OCI-LY7 (cell line): ENCODE results near the gene SNRNP35. TPM values are rescaled to one million over a fixed set of nuclear protein-coding genes. Genes with fewer than 3 reads are reported as not detected.
"Not testable (repeated sequence)": the region's sequence is repeated elsewhere in the genome, so short reads cannot be mapped to it uniquely, and the experiment has no call there.

Source experiments
- BruUV-seq: library from RNA; stranded (reverse); fragments of 400-500 nt; replicated peaks from 2 replicates; lab custom pipeline; 2021; lab: Mats Ljungman, UMichigan
- CTCF ChIA-PET: fragments of 300-600 bp; sonication (Branson Sonifier 250); formaldehyde crosslinking; loops from one replicate; lab custom pipeline; 2022; ENCODE audit warnings: antibody characterized with exemption; ENCODE audit not compliant: unreplicated experiment; lab: Charles Lee
- POLR2A ChIA-PET: fragments of 300-600 bp; sonication (Branson Sonifier 250); formaldehyde crosslinking; loops from one replicate; lab custom pipeline; 2022; ENCODE audit warnings: antibody characterized with exemption; lab: Charles Lee
- DNase-seq: peaks from one replicate; pipeline ENCODE4 v3.0.0-alpha.2; 2015; ENCODE audit warnings: low spot score
- H2AFZ ChIP-seq: fragments of 200-600 bp; sonication (generic), shearing (Covaris generic); 2 replicates; pipeline ENCODE4 v1.6.1; 2014; ENCODE audit warnings: mild to moderate bottlenecking, antibody characterized with exemption, low read length, moderate library complexity
- H3K27ac ChIP-seq: fragments of 200-600 bp; sonication (generic); 2 replicates; pipeline ENCODE4 v1.5.1; 2014; ENCODE audit warnings: mixed run types, low read depth, mild to moderate bottlenecking, moderate library complexity, low read length, inconsistent platforms; ENCODE audit not compliant: poor library complexity, severe bottlenecking
- H3K36me3 ChIP-seq: fragments of 200-600 bp; sonication (generic); 2 replicates; pipeline ENCODE4 v1.6.1; 2014; ENCODE audit warnings: mild to moderate bottlenecking, antibody characterized with exemption, low read length, moderate library complexity, mixed read lengths; ENCODE audit not compliant: insufficient read depth
- H3K4me1 ChIP-seq: fragments of 200-600 bp; sonication (generic); 2 replicates; pipeline ENCODE4 v1.5.1; 2014; ENCODE audit warnings: mild to moderate bottlenecking, low read length; ENCODE audit not compliant: insufficient read depth, poor library complexity, severe bottlenecking
- H3K4me2 ChIP-seq: fragments of 200-600 bp; sonication (generic); 2 replicates; pipeline ENCODE4 v1.6.1; 2014; ENCODE audit warnings: mild to moderate bottlenecking, low read length
- H3K4me3 ChIP-seq: fragments of 200-600 bp; sonication (generic); 2 replicates; pipeline ENCODE4 v1.5.1; 2014; ENCODE audit warnings: mild to moderate bottlenecking, low read depth, low read length; ENCODE audit not compliant: poor library complexity, severe bottlenecking
- H3K79me2 ChIP-seq: fragments of 200-600 bp; sonication (generic); 2 replicates; pipeline ENCODE4 v1.6.1; 2016; ENCODE audit warnings: low read depth, mild to moderate bottlenecking, low read length, moderate library complexity, mixed read lengths; ENCODE audit not compliant: insufficient read depth
- H3K9me2 ChIP-seq: fragments of 200-600 bp; sonication (generic); 2 replicates; pipeline ENCODE4 v1.6.1; 2016; ENCODE audit warnings: mild to moderate bottlenecking, low read length, mixed read lengths; ENCODE audit not compliant: insufficient read depth
- H3K9me3 ChIP-seq: fragments of 200-600 bp; sonication (generic); 2 replicates; pipeline ENCODE4 v1.6.1; 2014; ENCODE audit warnings: mild to moderate bottlenecking, mixed run types, low read length, mixed read lengths
- H4K20me1 ChIP-seq: fragments of 200-600 bp; sonication (generic); 2 replicates; pipeline ENCODE4 v1.6.1; 2014; ENCODE audit warnings: mild to moderate bottlenecking, antibody characterized with exemption, low read length, moderate library complexity, mixed read lengths; ENCODE audit not compliant: insufficient read depth
- EZH2phosphoT487 ChIP-seq: fragments of 200-600 bp; sonication (generic); IDR thresholded peaks from 2 replicates; pipeline ENCODE4 v1.6.1; 2018; ENCODE audit warnings: low read depth, borderline replicate concordance, mild to moderate bottlenecking, mixed run types, antibody characterized with exemption, low read length, moderate library complexity, mixed read lengths
- intact Hi-C: fragments of 100-400 bp; cut with micrococcal nuclease; formaldehyde crosslinking; loops from one replicate; pipeline ENCODE4 v1.10.0; 2022; ENCODE audit not compliant: unreplicated experiment
- total RNA-seq, 2 experiments: library from RNA; depleted of rRNA in 1 of 2; stranded (reverse); fragments of >200 nt in 1 of 2; shearing (Covaris generic) in 1 of 2; gene quantifications; 2 replicates each; pipeline ENCODE4 v1.2.3, GENCODE V29; 2014 to 2022
- TF ChIP-seq, protein P1 (sequence below): fragments of 200-600 bp; sonication (generic); conservative IDR thresholded peaks from 2 replicates; pipeline ENCODE4 v1.5.1; 2014; ENCODE audit warnings: mild to moderate bottlenecking, antibody characterized with exemption, low read length, moderate library complexity, mixed read lengths

SNRNP35 gene
- total RNA-seq, 2 experiments from 2014 or later: 29.3 to 31.3 TPM

DNA sequence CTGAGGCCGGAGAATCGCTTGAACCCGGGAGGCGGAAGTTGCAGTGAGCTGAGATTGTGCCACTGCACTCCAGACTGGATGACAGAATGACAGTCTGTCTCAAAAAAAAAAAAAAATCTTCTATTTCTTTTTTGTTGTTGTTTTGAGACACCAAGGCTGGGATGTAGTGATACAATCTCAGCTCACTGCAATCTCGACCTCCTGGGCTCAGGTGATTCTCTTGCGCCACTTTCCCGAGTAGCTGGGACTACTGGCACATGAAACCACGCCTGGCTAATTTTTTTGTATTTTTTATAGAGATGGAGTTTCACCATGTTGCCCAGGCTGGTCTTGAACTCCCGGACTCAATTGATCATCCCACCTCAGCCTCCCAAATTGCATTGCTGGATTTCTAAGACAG, 7.3 kb upstream of the SNRNP35 start:
- H2AFZ ChIP-seq: no peak overlapping the region
- ChIA-PET POLR2A (no interaction called here), CTCF (no interaction called here)
- no peaks in the 10 kb centered on the region for H3K9me3 ChIP-seq
- peaks cover 16% of the 10 kb centered on the region for H3K4me1 ChIP-seq
- intact Hi-C loops: no loop called here
- H3K4me2 ChIP-seq: no peak overlapping the region
- TF ChIP-seq EZH2phosphoT487: no peak
- TF ChIP-seq, protein P1, sequence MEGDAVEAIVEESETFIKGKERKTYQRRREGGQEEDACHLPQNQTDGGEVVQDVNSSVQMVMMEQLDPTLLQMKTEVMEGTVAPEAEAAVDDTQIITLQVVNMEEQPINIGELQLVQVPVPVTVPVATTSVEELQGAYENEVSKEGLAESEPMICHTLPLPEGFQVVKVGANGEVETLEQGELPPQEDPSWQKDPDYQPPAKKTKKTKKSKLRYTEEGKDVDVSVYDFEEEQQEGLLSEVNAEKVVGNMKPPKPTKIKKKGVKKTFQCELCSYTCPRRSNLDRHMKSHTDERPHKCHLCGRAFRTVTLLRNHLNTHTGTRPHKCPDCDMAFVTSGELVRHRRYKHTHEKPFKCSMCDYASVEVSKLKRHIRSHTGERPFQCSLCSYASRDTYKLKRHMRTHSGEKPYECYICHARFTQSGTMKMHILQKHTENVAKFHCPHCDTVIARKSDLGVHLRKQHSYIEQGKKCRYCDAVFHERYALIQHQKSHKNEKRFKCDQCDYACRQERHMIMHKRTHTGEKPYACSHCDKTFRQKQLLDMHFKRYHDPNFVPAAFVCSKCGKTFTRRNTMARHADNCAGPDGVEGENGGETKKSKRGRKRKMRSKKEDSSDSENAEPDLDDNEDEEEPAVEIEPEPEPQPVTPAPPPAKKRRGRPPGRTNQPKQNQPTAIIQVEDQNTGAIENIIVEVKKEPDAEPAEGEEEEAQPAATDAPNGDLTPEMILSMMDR: no peak
- no TSS peak for BruUV-seq
- no peak overlapping the region for H3K4me3 ChIP-seq
- no peak overlapping the region for H3K27ac ChIP-seq
- no peaks in the 10 kb centered on the region for H4K20me1 ChIP-seq
- DNase-seq: no peak
- no peaks in the 10 kb centered on the region for H3K36me3 ChIP-seq
- no peaks in the 10 kb centered on the region for H3K79me2 ChIP-seq
- no peaks in the 10 kb centered on the region for H3K9me2 ChIP-seq

DNA sequence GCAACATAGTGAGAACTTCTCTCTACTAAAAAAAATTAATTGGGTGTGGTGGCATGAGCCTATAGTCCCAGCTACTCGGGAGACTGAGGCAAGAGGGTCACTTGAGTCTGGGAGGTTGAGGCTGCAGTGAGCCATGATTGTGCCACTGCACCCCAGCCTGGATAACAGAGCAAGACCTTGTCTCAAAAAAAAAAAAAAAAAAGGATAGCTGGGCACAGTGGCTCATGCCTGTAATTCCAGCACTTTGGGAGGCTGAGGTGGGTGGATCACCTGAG, 5.7 kb upstream of the SNRNP35 start:
- H2AFZ ChIP-seq, H3K4me3 ChIP-seq, intact Hi-C loops, DNase-seq, H3K4me2 ChIP-seq, BruUV-seq, CTCF ChIA-PET, H3K36me3 ChIP-seq, H3K79me2 ChIP-seq, H3K4me1 ChIP-seq, H3K9me2 ChIP-seq, H4K20me1 ChIP-seq, H3K9me3 ChIP-seq, H3K27ac ChIP-seq: not testable (repeated sequence)
- POLR2A ChIA-PET: interaction anchor here (0.6 to 0.9 kb wide), 5 partner anchors 25 to 264 kb away, joined by 3 to 5 read pairs (median 4); no protein-coding TSS in a partner anchor

DNA sequence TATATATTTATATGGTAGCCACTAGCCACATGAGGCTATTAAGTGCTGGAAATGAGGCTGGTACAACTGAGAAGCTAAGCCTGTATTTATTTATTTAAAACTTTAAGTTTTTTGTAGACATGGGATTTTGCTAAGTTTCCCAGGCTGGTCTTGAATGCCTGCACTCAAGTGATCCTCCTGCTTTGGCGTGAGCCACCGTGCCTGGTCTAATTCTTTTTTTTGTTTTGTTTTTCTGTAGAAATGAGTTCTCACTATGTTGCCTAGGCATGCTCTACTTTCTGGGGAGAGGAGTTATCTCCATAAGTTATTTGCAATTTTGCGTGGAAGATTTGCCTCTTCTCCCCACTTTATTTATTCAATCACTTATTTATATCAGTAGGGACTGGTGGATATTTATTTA, 4.8 kb upstream of the SNRNP35 start:
- TF ChIP-seq, protein P1: no peak
- no peak for TF ChIP-seq EZH2phosphoT487
- POLR2A ChIA-PET: no interaction called here
- DNase-seq: no peak

DNA sequence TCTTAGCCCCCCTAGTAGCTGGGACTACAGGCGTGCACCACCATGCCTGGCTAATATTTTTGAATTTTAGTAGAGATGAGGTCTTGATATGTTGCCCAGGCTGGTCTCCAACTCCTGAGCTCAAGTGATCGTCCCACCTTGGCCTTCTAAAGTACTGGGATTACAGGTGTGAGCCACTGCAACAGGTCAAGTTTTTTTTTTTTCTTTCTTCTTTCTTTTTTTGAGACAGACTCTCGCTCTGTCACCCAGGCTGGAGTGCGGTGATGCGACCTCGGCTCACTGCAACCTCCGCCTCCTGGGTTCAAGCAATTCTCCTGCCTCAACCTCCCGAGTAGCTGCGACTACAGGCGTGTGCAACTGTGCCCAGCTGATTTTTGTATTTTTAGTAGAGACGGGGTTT, 5.2 kb downstream of the SNRNP35 start:
- intact Hi-C loops, H3K9me3 ChIP-seq, DNase-seq, H3K27ac ChIP-seq, H3K4me2 ChIP-seq, POLR2A ChIA-PET, H3K9me2 ChIP-seq, H2AFZ ChIP-seq, BruUV-seq, H4K20me1 ChIP-seq, CTCF ChIA-PET, H3K4me3 ChIP-seq: not testable (repeated sequence)
- Histone ChIP-seq H3K79me2 (peaks cover 21% of the 10 kb centered on the region; the same call in 1 of the 2 replicates), H3K4me1 (peaks cover 17% of the 10 kb centered on the region), H3K36me3 (peaks cover 33% of the 10 kb centered on the region; the same call in 1 of the 2 replicates)

More for the DNA sequence above, 4.8 kb upstream of the SNRNP35 start:
- peaks cover 5% of the 10 kb centered on the region for H3K4me1 ChIP-seq
- no peak overlapping the region for H3K27ac ChIP-seq
- H2AFZ ChIP-seq: no peak overlapping the region
- no peaks in the 10 kb centered on the region for H4K20me1 ChIP-seq
- H3K4me2 ChIP-seq: no peak overlapping the region
- no peaks in the 10 kb centered on the region for H3K79me2 ChIP-seq
- CTCF ChIA-PET: no interaction called here
- BruUV-seq: no TSS peak
- no peak overlapping the region for H3K4me3 ChIP-seq
- H3K36me3 ChIP-seq: no peaks in the 10 kb centered on the region
- H3K9me3 ChIP-seq: no peaks in the 10 kb centered on the region
- no peaks in the 10 kb centered on the region for H3K9me2 ChIP-seq
- intact Hi-C loops: no loop called here
